ENCODE results near the gene TBKBP1.

TBKBP1 gene

DNA sequence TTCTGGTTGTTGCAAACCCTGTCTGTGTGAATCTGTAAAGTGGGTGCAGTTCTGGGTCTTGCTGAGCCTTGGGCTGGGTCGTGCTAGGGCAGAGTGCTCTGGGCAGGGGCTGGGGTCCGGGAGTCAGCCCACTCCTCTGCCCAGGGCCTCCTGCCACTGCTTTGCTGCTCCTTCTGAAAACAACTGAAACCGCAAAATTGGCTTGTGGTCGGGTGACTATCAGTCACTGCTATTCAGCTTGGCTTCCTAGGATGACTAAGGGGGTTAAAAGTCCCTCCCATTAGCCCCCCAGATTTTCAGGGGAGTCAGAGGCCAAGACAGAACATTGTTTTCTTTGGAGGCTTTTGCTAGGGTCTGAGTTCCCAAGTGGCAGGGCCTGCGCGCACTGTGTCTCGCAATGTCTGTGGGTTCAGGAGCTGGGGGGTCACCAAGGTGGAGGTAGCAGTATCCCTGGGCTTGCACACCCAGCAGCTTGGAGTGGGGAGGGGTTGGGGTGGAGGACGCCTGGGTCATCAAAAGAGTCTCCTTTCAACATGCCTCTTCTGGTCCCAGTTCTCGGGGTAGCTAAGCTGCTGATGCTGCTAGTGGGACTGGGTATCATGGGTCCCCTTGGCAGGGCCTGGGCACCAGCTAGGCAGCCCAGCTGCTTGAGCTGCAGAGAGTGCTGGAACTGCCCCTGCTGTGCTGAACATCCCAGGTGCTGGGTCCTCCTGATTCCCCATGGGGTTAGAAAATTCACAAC is 25.6 kb downstream of the TBKBP1 start:
- no peaks in the 10 kb centered on the region for H3K9me3 ChIP-seq (ENCODE audit: insufficient read depth, low read length, severe bottlenecking)
- no peak overlapping the region for H2AFZ ChIP-seq (ENCODE audit: low read depth, low read length)
- no peak for TF ChIP-seq EZH2 (IDR thresholded peaks at IDR 0.05; ENCODE audit: borderline replicate concordance, low read depth, low read length, severe bottlenecking)
- TF ChIP-seq, protein P1, sequence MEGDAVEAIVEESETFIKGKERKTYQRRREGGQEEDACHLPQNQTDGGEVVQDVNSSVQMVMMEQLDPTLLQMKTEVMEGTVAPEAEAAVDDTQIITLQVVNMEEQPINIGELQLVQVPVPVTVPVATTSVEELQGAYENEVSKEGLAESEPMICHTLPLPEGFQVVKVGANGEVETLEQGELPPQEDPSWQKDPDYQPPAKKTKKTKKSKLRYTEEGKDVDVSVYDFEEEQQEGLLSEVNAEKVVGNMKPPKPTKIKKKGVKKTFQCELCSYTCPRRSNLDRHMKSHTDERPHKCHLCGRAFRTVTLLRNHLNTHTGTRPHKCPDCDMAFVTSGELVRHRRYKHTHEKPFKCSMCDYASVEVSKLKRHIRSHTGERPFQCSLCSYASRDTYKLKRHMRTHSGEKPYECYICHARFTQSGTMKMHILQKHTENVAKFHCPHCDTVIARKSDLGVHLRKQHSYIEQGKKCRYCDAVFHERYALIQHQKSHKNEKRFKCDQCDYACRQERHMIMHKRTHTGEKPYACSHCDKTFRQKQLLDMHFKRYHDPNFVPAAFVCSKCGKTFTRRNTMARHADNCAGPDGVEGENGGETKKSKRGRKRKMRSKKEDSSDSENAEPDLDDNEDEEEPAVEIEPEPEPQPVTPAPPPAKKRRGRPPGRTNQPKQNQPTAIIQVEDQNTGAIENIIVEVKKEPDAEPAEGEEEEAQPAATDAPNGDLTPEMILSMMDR (IDR thresholded peaks at IDR 0.05; ENCODE audit: borderline replicate concordance, extremely low read depth, low read length, poor library complexity, severe bottlenecking) = no peak
- H4K20me1 ChIP-seq (ENCODE audit: insufficient read depth, low read length) = peaks cover 13% of the 10 kb centered on the region; the same call in 1 of the 2 replicates
- peak; percentile 34 for DNase-seq
- no peak overlapping the region for H3K9ac ChIP-seq (ENCODE audit: low read depth, low read length)
- H3K27me3 ChIP-seq (ENCODE audit: insufficient read depth, low read length, poor library complexity) = peaks cover 40% of the 10 kb centered on the region
- H3K27ac ChIP-seq (ENCODE audit: low read length) = no peak overlapping the region
- H3K4me3 ChIP-seq (ENCODE audit: low read depth in 1 of 2, low read length in 2 of 2) = no peak overlapping the region
- H3K4me2 ChIP-seq (ENCODE audit: insufficient read depth, low read length) = no peak overlapping the region
- no peaks in the 10 kb centered on the region for H3K36me3 ChIP-seq (ENCODE audit: insufficient read depth, low read length)
- ATAC-seq (ENCODE audit: insufficient read depth, low read depth) = peak; percentile 55
- no peaks in the 10 kb centered on the region for H3K79me2 ChIP-seq (ENCODE audit: insufficient read depth, low read length)
- H3K4me1 ChIP-seq (ENCODE audit: insufficient read depth, low read length) = peaks cover 32% of the 10 kb centered on the region

DNA sequence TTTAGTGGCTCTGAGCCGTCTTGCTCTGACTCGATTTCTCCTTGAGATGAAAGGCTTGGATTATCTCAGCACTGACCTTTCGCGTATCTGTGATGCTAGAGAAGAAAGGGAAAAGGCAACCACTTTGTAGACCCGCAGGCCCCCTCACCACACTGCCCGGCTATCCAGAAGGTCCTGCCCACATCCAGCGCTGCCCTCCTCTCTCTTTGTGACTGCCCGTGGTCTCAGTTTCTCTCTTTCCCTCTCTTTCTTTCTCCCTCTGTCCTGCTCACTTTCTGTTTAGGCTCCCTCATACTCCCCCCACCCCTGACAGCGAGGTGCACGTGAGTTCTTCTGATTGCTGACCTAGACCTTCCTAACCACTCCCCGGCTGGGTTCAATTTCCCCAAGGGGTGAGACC is 26.2 kb downstream of the TBKBP1 start:
- no peaks in the 10 kb centered on the region for H3K79me2 ChIP-seq (ENCODE audit: insufficient read depth, low read length)
- ATAC-seq (ENCODE audit: insufficient read depth, low read depth) (no peak), DNase-seq (no peak)
- peaks cover 13% of the 10 kb centered on the region; the same call in 1 of the 2 replicates for H4K20me1 ChIP-seq (ENCODE audit: insufficient read depth, low read length)
- H3K9ac ChIP-seq (ENCODE audit: low read depth, low read length) = no peak overlapping the region
- TF ChIP-seq, protein P1 (IDR thresholded peaks at IDR 0.05; ENCODE audit: borderline replicate concordance, extremely low read depth, low read length, poor library complexity, severe bottlenecking) = no peak
- no peak for TF ChIP-seq EZH2 (IDR thresholded peaks at IDR 0.05; ENCODE audit: borderline replicate concordance, low read depth, low read length, severe bottlenecking)
- no peaks in the 10 kb centered on the region for H3K36me3 ChIP-seq (ENCODE audit: insufficient read depth, low read length)
- H3K27me3 ChIP-seq (ENCODE audit: insufficient read depth, low read length, poor library complexity) = peaks cover 38% of the 10 kb centered on the region
- H3K27ac ChIP-seq (ENCODE audit: low read length) = no peak overlapping the region
- no peaks in the 10 kb centered on the region for H3K9me3 ChIP-seq (ENCODE audit: insufficient read depth, low read length, severe bottlenecking)
- H3K4me1 ChIP-seq (ENCODE audit: insufficient read depth, low read length) = peaks cover 32% of the 10 kb centered on the region
- no peak overlapping the region for H2AFZ ChIP-seq (ENCODE audit: low read depth, low read length)
- no peak overlapping the region for H3K4me2 ChIP-seq (ENCODE audit: insufficient read depth, low read length)
- no peak overlapping the region for H3K4me3 ChIP-seq (ENCODE audit: low read depth in 1 of 2, low read length in 2 of 2)

DNA sequence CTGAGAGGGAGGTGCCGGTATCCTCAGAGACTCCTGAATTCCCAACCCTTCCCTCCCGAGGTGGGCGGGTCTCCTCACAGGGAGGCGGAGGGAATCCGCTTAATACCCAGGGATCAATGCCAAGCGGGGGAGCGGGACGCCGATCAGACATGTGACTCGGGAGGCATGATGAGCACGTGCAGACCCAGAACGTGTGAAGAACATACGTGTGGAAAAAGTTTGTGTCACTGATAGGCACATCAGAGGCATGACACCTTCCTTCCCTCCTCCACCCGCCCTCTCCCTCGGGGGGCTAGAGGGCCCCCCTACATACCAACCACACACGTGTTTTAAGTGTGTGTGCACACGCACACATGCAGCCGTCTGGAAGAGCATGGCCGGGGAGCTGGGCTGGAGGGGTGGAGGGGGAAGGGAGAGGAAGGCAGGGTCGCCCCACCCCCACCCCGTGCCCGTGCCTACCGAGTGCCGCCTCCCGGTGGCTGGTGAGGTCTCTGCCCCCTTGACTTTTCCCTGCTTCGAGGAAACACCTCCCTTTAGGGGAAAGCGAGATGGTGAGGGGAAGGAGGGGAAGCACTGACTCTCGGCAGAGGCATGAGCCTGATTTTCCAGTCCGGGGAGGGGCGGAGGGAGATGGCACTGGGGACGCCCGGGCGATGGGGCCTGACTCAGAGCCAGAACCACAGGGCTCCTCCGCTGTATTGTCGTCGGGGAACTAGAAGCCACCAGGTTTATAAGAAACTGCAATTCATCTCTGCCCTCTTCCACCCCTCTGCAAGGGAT is 27.0 kb downstream of the TBKBP1 start:
- H2AFZ ChIP-seq (ENCODE audit: low read depth, low read length) = no peak overlapping the region
- H3K27me3 ChIP-seq (ENCODE audit: insufficient read depth, low read length, poor library complexity) = peaks cover 38% of the 10 kb centered on the region
- no peaks in the 10 kb centered on the region for H3K9me3 ChIP-seq (ENCODE audit: insufficient read depth, low read length, severe bottlenecking)
- H3K4me2 ChIP-seq (ENCODE audit: insufficient read depth, low read length) = no peak overlapping the region
- peaks cover 32% of the 10 kb centered on the region for H3K4me1 ChIP-seq (ENCODE audit: insufficient read depth, low read length)
- no peak overlapping the region for H3K4me3 ChIP-seq (ENCODE audit: low read depth in 1 of 2, low read length in 2 of 2)
- ATAC-seq (ENCODE audit: insufficient read depth, low read depth) (no peak), DNase-seq (no peak)
- no peak overlapping the region for H3K9ac ChIP-seq (ENCODE audit: low read depth, low read length)
- H4K20me1 ChIP-seq (ENCODE audit: insufficient read depth, low read length) = peaks cover 13% of the 10 kb centered on the region; the same call in 1 of the 2 replicates
- no peaks in the 10 kb centered on the region for H3K79me2 ChIP-seq (ENCODE audit: insufficient read depth, low read length)
- TF ChIP-seq, protein P1 (IDR thresholded peaks at IDR 0.05; ENCODE audit: borderline replicate concordance, extremely low read depth, low read length, poor library complexity, severe bottlenecking) = peak; percentile 30
- no peak for TF ChIP-seq EZH2 (IDR thresholded peaks at IDR 0.05; ENCODE audit: borderline replicate concordance, low read depth, low read length, severe bottlenecking)
- H3K27ac ChIP-seq (ENCODE audit: low read length) = no peak overlapping the region
- H3K36me3 ChIP-seq (ENCODE audit: insufficient read depth, low read length) = no peaks in the 10 kb centered on the region
